GM18505 (cell line): ENCODE measurements around the gene CAPN13.

Experiments
- ATAC-seq: cut with Tn5 transposase; IDR thresholded peaks from one replicate; pipeline ENCODE4 v1.9.1; 2021; ENCODE audit not compliant: unreplicated experiment
- POLR2A ChIP-seq: IDR thresholded peaks from 4 replicates; pipeline ENCODE4 v1.6.1; 2011; ENCODE audit warnings: borderline replicate concordance; ENCODE audit not compliant: insufficient read depth, insufficient read length; ENCODE audit errors: extremely low read depth

Gene CAPN13

DNA sequence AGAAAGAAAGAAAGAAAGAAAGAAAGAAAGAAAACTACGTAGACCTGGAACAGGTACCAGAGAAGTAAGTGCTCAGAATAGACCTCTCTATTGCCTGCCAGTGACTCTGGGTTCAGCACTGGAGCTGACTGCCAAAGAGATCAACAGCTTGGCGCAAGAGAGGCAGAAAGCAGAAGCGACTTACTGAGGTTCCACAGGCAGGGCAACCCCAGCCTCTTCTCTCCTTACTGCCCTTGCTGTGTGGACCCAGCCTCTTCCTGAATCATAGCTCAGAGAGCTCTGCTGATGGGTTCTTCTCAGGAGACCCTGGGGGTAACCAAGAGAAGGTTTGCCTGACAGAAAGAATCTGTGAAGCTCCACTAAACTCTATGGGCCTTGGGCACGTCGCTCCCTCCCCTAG is 7.1 kb downstream of the CAPN13 start:
- ATAC-seq = no peak
- no peak for TF ChIP-seq POLR2A

DNA sequence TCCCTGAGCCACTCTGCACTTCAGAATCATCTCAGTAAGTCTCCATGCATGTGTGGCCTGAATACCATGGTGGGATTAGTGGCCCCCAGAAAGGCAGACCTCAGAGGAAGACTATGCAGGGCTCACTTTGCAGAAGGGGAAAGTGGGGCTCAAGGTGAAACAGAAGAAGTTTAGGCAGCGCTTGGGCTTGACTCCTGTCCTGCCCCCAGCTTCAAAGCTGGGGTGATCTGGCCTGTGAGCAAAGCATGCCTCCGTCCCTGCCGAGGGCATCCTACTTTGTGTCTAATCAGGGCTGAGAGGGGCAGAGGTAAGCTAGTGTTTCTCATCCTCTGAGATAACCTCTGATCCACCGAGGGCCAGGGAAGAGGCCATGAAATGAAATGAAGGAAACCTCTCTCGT is 7.9 kb downstream of the CAPN13 start:
- no peak for ATAC-seq
- TF ChIP-seq POLR2A = no peak

- no peak for ATAC-seq
- TF ChIP-seq POLR2A = no peak
Measured at GRCh38 chr2:30798536-30798991, 8.7 kb downstream of the CAPN13 start.

- no peak for ATAC-seq
- no peak for TF ChIP-seq POLR2A
Measured at GRCh38 chr2:30797381-30798015, 9.7 kb downstream of the CAPN13 start.

GRCh38 chr2:30796699-30797098 is 10.5 kb downstream of the CAPN13 start:
- TF ChIP-seq POLR2A = no peak
- no peak for ATAC-seq

DNA sequence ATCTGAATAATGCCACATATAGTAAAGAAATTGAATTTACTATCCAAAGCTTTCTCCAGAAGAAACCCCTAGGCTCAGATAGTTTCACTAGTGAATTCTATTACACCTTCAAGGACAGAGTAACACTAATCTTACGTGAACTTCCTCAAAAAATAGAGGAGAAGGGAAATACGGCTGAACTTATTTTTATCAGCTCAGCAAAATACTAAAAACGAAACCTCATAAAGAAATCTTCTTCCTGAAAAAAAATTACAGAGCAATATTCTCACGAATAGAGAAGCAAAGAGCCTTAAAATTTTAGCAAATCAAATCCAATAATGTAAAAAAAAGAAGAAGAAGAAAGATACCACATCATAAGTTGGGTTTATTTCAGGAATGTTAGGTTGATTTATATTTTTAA is 14.7 kb downstream of the CAPN13 start:
- ATAC-seq = no peak
- TF ChIP-seq POLR2A = no peak

DNA sequence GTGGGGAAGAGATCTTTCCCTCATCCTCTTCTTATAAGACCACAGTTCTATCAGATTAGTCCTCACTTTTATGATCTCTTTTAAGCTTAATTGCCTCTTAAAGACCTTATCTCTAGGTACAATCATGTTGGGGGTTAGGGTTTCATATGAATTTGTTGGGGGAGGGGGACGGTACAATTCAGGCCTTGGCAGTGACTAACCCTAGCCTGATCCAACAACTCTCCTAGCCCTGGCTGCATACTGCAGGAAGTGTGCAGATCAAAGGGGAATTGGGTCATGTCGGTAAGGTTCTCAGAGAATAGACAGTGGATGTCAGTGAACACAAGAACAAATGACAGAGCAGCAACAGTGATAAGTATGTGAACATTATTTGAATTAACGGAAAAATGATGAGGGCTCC is 16.4 kb downstream of the CAPN13 start:
- TF ChIP-seq POLR2A = no peak
- no peak for ATAC-seq

- TF ChIP-seq POLR2A = no peak
- ATAC-seq = no peak
Measured at GRCh38 chr2:30789670-30790210, 17.5 kb downstream of the CAPN13 start.

- no peak for ATAC-seq
- TF ChIP-seq POLR2A = no peak
Measured at GRCh38 chr2:30786923-30787685, 20.1 kb downstream of the CAPN13 start.

- TF ChIP-seq POLR2A = no peak
- no peak for ATAC-seq
Measured at GRCh38 chr2:30784682-30785081, 22.6 kb downstream of the CAPN13 start.

DNA sequence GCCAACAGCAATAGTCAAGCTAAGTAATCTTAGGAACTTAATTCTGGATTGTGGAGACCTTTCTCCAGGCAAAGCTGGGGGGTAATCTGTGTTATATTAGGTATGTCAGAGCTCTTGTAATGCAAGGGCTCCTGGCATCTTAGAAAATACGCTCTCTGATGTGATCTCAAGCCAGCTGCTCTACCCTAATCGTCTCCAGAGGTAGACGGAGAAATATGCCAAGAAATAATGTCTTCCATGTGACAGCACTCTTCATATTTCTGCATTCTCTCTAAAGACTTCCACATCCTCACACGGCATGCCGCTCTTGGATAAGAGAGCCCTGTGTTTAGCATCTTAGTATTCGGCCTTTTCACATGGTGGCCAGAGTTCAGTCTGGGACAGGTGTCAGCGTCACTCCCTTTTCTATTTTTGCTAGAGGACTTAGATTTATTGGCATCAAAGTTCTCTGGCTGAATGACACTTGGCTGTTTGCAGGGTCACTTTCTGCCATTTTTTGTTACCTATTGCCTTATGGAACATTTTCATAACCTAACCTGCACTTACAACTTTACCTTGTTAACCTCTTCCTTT is 25.2 kb downstream of the CAPN13 start:
- no peak for TF ChIP-seq POLR2A
- no peak for ATAC-seq

- TF ChIP-seq POLR2A = no peak
- no peak for ATAC-seq
Measured at GRCh38 chr2:30781451-30781850, 25.8 kb downstream of the CAPN13 start.

DNA sequence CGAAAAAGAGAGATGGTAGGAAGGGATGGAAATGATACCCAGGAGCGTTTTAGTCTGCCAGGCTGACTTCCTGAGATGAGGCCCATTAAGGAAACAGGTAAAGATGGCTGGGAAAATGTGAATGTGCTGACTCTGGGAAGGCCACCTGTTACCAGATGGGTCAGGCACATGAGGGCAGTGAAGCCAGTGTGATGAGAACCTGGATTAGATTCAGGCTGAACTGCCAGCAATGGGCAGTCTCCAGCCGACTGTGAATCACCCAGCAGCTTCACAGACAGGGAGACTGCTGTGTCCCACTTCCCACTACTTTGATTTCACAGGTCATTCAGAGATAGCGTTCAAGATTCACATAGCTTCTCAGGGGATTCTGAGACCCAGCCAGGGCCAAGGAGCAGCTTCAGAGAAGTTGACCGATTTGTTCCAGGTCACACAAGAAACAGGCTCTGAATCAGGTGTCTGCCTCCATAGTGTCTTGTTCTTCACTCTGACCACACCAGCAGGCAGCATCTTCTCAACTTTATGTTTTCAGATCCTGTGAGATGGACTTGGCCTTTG is 26.4 kb downstream of the CAPN13 start:
- TF ChIP-seq POLR2A = no peak

More for the DNA sequence above, 26.4 kb downstream of the CAPN13 start:
- no peak for ATAC-seq
